Vagina (tissue), 2 donors: Measurements from ENCODE around the gene HTR6. TPM values are rescaled to one million over a fixed set of nuclear protein-coding genes. Genes with fewer than 3 reads are reported as not detected.
"Not testable (repeated sequence)": the region's sequence is repeated elsewhere in the genome, so short reads cannot be mapped to it uniquely, and the experiment has no call there.

Experiments
- DNase-seq, 2 donors: peaks; one replicate each; pipeline ENCODE4 v3.0.0-alpha.2; 2017; ENCODE audit errors: extremely low spot score in 2 of 2
- H3K27ac ChIP-seq: fragments of 200-600 bp; sonication (generic); one replicate; pipeline ENCODE4 v1.5.1; 2019
- H3K27me3 ChIP-seq: fragments of 200-600 bp; sonication (generic); one replicate; pipeline ENCODE4 v1.5.1; 2019
- H3K36me3 ChIP-seq, 2 donors: fragments of 200-600 bp; sonication (generic); one replicate each; pipeline ENCODE4 v1.5.1; 2017 to 2019
- H3K4me1 ChIP-seq: fragments of 200-600 bp; sonication (generic); one replicate; pipeline ENCODE4 v1.5.1; 2019
- H3K4me3 ChIP-seq, 2 donors: fragments of 200-600 bp; sonication (generic); 1 replicate in 1 of 2; 2 replicates in 1 of 2; pipeline ENCODE4 v1.5.1; 2016 to 2019
- H3K9me3 ChIP-seq: fragments of 200-600 bp; sonication (generic); one replicate; pipeline ENCODE4 v1.5.1; 2019
- POLR2A ChIP-seq, 2 donors: fragments of 450-650 bp; IDR thresholded peaks; one replicate each; pipeline ENCODE4 v1.6.1; 2017; ENCODE audit warnings: antibody characterized with exemption in 2 of 2, mild to moderate bottlenecking in 2 of 2, moderate library complexity in 2 of 2
- POLR2AphosphoS5 ChIP-seq, 2 donors: sonication (generic); formaldehyde crosslinking; IDR thresholded peaks; one replicate each; pipeline ENCODE4 v1.9.0; 2017; ENCODE audit warnings: antibody characterized with exemption in 2 of 2, mild to moderate bottlenecking in 2 of 2, low read depth in 1 of 2; ENCODE audit not compliant: insufficient read depth in 1 of 2
- intact Hi-C: fragments of 100-400 bp; cut with DNase I; formaldehyde crosslinking; loops from one replicate; pipeline ENCODE4 v1.15.1; 2023
- total RNA-seq: library from RNA; depleted of rRNA; stranded (reverse); fragments of >200 nt; gene quantifications from one replicate; pipeline ENCODE4 v1.2.3, GENCODE V29; 2016
- TF ChIP-seq, protein P1 (sequence below), 3 experiments: fragments of 450-650 bp in 2 of 3; fragments of 200-600 bp in 1 of 3; sonication (generic) in 1 of 3; IDR thresholded peaks; one replicate each; pipeline ENCODE4 v1.5.1; 2017 to 2019; ENCODE audit warnings: antibody characterized with exemption in 3 of 3, mild to moderate bottlenecking in 2 of 3, moderate library complexity in 2 of 3

The HTR6 gene
- total RNA-seq, 1 donor from 2014 or later = not detected

DNA sequence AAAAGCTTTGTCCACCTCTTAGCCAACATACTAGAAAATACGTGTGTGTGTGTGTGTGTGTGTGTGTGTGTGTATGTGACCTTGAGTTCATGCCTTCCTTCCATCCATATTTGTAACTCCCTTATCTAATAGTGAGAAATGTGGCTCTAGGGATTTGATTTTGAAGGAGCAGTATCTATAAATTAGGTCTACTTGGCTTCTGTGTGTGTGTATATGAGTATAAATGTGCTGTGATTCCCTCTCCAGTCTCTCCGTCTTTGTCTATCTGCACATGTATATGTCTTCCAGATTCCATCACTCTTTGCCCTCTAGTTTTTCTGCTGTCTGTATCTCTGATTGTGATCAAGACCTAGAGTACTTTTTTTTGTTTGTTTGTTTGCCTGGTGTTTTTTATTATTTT is 32.5 kb upstream of the HTR6 start:
- Histone ChIP-seq H3K9me3 (no peaks in the 10 kb centered on the region), H3K4me3 (no peak overlapping the region), H3K27me3 (no peaks in the 10 kb centered on the region), H3K4me1 (no peaks in the 10 kb centered on the region), H3K36me3 (peaks cover 0 to 14% of the 10 kb centered on the region in 2 donors), H3K27ac (no peak overlapping the region)
- intact Hi-C loops = no loop called here
- DNase-seq = no peak
- TF ChIP-seq, protein P1, sequence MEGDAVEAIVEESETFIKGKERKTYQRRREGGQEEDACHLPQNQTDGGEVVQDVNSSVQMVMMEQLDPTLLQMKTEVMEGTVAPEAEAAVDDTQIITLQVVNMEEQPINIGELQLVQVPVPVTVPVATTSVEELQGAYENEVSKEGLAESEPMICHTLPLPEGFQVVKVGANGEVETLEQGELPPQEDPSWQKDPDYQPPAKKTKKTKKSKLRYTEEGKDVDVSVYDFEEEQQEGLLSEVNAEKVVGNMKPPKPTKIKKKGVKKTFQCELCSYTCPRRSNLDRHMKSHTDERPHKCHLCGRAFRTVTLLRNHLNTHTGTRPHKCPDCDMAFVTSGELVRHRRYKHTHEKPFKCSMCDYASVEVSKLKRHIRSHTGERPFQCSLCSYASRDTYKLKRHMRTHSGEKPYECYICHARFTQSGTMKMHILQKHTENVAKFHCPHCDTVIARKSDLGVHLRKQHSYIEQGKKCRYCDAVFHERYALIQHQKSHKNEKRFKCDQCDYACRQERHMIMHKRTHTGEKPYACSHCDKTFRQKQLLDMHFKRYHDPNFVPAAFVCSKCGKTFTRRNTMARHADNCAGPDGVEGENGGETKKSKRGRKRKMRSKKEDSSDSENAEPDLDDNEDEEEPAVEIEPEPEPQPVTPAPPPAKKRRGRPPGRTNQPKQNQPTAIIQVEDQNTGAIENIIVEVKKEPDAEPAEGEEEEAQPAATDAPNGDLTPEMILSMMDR (IDR thresholded peaks at IDR 0.05) = no peak
- TF ChIP-seq POLR2AphosphoS5 (IDR thresholded peaks at IDR 0.05; ENCODE audit: insufficient read depth in 1 of 2, low read depth in 1 of 2) (no peak), POLR2A (IDR thresholded peaks at IDR 0.05) (no peak)

DNA sequence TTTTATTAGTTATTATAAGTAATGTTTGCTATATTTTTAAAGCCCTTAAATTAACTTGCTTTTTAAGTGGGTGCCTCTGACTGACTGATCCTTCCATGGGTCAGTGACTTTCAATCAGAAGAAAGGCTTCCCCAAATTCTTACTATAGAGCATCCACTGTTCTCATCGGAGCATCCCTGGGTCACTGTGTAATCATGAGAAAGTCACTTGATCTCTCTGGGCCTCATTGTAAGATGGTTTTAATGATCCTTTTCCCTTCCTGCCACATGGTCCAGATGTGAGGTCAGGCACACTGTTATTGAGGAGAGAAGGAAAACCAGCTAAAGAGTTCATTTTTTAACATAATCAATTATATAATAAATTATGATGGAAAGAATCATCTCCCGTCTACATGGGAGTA is 31.6 kb upstream of the HTR6 start:
- DNase-seq = no peak
- no peak for TF ChIP-seq POLR2A (IDR thresholded peaks at IDR 0.05)
- TF ChIP-seq, protein P1 (IDR thresholded peaks at IDR 0.05) = no peak
- no peak for TF ChIP-seq POLR2AphosphoS5 (IDR thresholded peaks at IDR 0.05; ENCODE audit: insufficient read depth in 1 of 2, low read depth in 1 of 2)
- Histone ChIP-seq H3K4me3 (no peak overlapping the region), H3K9me3 (no peaks in the 10 kb centered on the region), H3K36me3 (peaks cover 0 to 5% of the 10 kb centered on the region in 2 donors), H3K27me3 (no peaks in the 10 kb centered on the region), H3K27ac (no peak overlapping the region), H3K4me1 (no peaks in the 10 kb centered on the region)
- intact Hi-C loops = no loop called here

GRCh38 chr1:19635064-19635463 is 29.6 kb upstream of the HTR6 start:
- intact Hi-C loops = not testable (repeated sequence)

DNA sequence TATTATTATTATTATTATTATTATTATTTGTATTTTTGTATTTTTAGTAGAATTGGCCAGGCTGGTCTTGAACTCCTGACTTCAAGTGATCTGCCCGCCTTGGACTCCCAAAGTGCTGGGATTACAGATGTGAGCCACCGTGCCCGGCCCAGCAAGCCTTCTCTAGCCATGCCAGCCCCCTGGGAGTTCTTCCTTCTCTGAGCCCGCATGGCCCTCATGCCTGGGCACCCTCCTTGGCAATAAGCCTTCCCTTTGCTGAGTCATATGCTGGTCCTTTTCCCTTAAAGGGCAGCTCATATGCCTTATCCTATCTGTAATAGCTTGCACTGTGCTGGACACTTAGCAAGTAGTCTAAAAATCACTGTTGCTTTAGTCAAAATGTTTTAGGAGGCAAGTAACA is 29.0 kb upstream of the HTR6 start:
- intact Hi-C loops = no loop called here
- no peaks in the 10 kb centered on the region for H3K27me3 ChIP-seq
- peaks cover 14% of the 10 kb centered on the region for H3K4me1 ChIP-seq
- no peaks in the 10 kb centered on the region for H3K36me3 ChIP-seq
- H3K4me3 ChIP-seq = no peak overlapping the region
- H3K27ac ChIP-seq = no peak overlapping the region
- DNase-seq = no peak
- no peaks in the 10 kb centered on the region for H3K9me3 ChIP-seq
- TF ChIP-seq POLR2A (IDR thresholded peaks at IDR 0.05) (no peak), POLR2AphosphoS5 (IDR thresholded peaks at IDR 0.05; ENCODE audit: insufficient read depth in 1 of 2, low read depth in 1 of 2) (no peak)
- TF ChIP-seq, protein P1 (IDR thresholded peaks at IDR 0.05) = no peak

More at GRCh38 chr1:19635064-19635463, 29.6 kb upstream of the HTR6 start:
- not testable (repeated sequence) for H3K27ac ChIP-seq, H3K36me3 ChIP-seq, H3K4me3 ChIP-seq, H3K9me3 ChIP-seq, H3K27me3 ChIP-seq, H3K4me1 ChIP-seq, DNase-seq

GRCh38 chr1:19636065-19636464 is 28.6 kb upstream of the HTR6 start:
- DNase-seq = no peak
- Histone ChIP-seq H3K4me1 (peaks cover 18% of the 10 kb centered on the region), H3K9me3 (no peaks in the 10 kb centered on the region), H3K27ac (no peak overlapping the region), H3K36me3 (no peaks in the 10 kb centered on the region), H3K27me3 (no peaks in the 10 kb centered on the region), H3K4me3 (no peak overlapping the region)
- intact Hi-C loops = no loop called here
- TF ChIP-seq POLR2A (IDR thresholded peaks at IDR 0.05) (no peak), POLR2AphosphoS5 (IDR thresholded peaks at IDR 0.05; ENCODE audit: insufficient read depth in 1 of 2, low read depth in 1 of 2) (no peak)
- TF ChIP-seq, protein P1 (IDR thresholded peaks at IDR 0.05) = no peak

GRCh38 chr1:19636749-19637148 is 27.9 kb upstream of the HTR6 start:
- intact Hi-C loops, DNase-seq, H3K9me3 ChIP-seq: not testable (repeated sequence)

More at GRCh38 chr1:19636749-19637148, 27.9 kb upstream of the HTR6 start:
- H3K4me3 ChIP-seq, H3K36me3 ChIP-seq, H3K27ac ChIP-seq, H3K27me3 ChIP-seq: not testable (repeated sequence)
- H3K4me1 ChIP-seq = peaks cover 18% of the 10 kb centered on the region
